ENCODE results near the gene GALNT2.

DNA sequence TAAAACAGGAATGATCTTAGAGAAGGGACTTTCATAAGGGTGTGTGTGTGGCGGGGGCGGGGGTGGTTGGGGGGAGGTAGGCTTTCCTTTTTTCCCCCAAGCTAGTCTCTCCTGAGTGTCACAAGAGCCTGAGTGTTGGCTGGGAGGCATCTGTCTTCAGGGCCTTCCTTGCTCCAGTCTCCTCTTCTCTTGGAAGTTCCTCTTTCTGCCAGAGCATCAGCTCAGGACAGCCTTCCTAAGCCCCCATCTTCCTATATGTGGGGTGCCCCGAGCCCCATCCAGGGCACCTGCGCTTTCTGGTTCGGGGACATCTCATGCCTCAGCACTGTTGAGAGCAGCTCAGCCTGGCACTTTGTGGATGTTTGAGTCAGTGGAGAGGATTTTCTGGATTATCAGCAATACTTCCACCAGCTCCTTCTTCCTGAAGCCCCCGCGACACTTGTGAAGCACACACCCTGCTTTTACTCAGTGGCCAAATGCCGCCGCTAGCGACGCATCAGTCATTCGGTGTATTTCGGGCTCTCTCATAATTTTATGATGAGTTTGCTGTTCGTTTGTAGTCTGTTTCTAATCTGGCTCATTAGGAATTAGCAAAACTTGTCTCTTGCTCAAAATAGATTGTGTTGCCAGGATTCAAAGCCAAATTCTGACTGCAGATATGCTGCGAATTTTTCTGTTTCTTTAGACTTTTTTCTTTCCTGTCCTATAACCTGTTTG, 61.7 kb downstream of the GALNT2 start:
- TF ChIP-seq, protein P1, sequence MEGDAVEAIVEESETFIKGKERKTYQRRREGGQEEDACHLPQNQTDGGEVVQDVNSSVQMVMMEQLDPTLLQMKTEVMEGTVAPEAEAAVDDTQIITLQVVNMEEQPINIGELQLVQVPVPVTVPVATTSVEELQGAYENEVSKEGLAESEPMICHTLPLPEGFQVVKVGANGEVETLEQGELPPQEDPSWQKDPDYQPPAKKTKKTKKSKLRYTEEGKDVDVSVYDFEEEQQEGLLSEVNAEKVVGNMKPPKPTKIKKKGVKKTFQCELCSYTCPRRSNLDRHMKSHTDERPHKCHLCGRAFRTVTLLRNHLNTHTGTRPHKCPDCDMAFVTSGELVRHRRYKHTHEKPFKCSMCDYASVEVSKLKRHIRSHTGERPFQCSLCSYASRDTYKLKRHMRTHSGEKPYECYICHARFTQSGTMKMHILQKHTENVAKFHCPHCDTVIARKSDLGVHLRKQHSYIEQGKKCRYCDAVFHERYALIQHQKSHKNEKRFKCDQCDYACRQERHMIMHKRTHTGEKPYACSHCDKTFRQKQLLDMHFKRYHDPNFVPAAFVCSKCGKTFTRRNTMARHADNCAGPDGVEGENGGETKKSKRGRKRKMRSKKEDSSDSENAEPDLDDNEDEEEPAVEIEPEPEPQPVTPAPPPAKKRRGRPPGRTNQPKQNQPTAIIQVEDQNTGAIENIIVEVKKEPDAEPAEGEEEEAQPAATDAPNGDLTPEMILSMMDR (IDR thresholded peaks at IDR 0.05; ENCODE audit: poor library complexity): no peak
- TF ChIP-seq EZH2 (IDR thresholded peaks at IDR 0.05; ENCODE audit: borderline replicate concordance): no peak
